Retinal pigment epithelial cell (primary cell): ENCODE measurements around the gene NPEPL1.

Source experiments
- DNase-seq: peaks from one replicate; pipeline ENCODE4 v3.0.0-alpha.2; 2010; ENCODE audit warnings: low read depth
- H3K4me3 ChIP-seq: 2 replicates; pipeline ENCODE4 v1.5.1; 2011; ENCODE audit warnings: mild to moderate bottlenecking, low read length, control low read depth, moderate library complexity
- CTCF ChIP-seq: conservative IDR thresholded peaks from 2 replicates; pipeline ENCODE4 v1.5.1; 2011; ENCODE audit warnings: low read depth, low read length, control low read depth, inconsistent platforms

The NPEPL1 gene

GRCh38 chr20:58715801-58716475, 23.3 kb downstream of the NPEPL1 start:
- TF ChIP-seq CTCF: no peak
- H3K4me3 ChIP-seq: no peak overlapping the region
- DNase-seq: no peak

- DNase-seq: no peak
- no peak overlapping the region for H3K4me3 ChIP-seq
- no peak for TF ChIP-seq CTCF
Measured at GRCh38 chr20:58716476-58717277, 24.1 kb downstream of the NPEPL1 start.

GRCh38 chr20:58717278-58718091, 24.9 kb downstream of the NPEPL1 start:
- DNase-seq: no peak
- TF ChIP-seq CTCF: no peak
- no peak overlapping the region for H3K4me3 ChIP-seq

GRCh38 chr20:58718121-58718563, 25.5 kb downstream of the NPEPL1 start:
- no peak for TF ChIP-seq CTCF
- no peak for DNase-seq

GRCh38 chr20:58718729-58719128, 26.1 kb downstream of the NPEPL1 start:
- no peak for TF ChIP-seq CTCF
- H3K4me3 ChIP-seq: no peak overlapping the region
- DNase-seq: no peak

More at GRCh38 chr20:58718121-58718563, 25.5 kb downstream of the NPEPL1 start:
- H3K4me3 ChIP-seq: no peak overlapping the region

- no peak for DNase-seq
- H3K4me3 ChIP-seq: no peak overlapping the region
- TF ChIP-seq CTCF: no peak
Measured at GRCh38 chr20:58719258-58719657, 26.7 kb downstream of the NPEPL1 start.
